DMS53 treated with DMSO at 0.1 percent for 48 hours (cell line): ENCODE results near the gene CREB3L2.
"Not testable (repeated sequence)": the region's sequence is repeated elsewhere in the genome, so short reads cannot be mapped to it uniquely, and the experiment has no call there.

Source experiments
- DNase-seq: peaks from one replicate; lab custom pipeline; 2025; ENCODE audit not compliant: unreplicated experiment; lab: John Stamatoyannopoulos, UW

The CREB3L2 gene

GRCh38 chr7:137908106-137908505 lies 93.8 kb downstream of the CREB3L2 start:
- no peak for DNase-seq

DNA sequence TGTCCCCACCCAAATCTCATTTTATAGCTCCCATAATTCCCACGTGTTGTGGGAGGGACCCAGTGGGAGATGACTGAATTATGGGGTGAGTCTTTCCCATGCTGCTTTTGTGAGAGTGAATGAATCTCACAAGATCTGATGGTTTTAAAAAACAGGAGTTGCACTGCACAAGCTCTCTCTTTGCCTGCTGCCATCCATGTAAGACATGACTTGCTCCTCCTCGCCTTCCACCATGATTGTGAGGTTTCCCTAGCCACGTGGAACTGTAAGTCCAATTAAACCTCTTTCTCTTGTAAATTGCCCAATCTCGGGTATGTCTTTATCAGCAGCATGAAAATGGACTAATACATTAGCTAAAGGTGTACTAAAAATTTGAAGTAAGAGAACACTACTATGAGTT lies 95.2 kb downstream of the CREB3L2 start:
- not testable (repeated sequence) for DNase-seq

DNA sequence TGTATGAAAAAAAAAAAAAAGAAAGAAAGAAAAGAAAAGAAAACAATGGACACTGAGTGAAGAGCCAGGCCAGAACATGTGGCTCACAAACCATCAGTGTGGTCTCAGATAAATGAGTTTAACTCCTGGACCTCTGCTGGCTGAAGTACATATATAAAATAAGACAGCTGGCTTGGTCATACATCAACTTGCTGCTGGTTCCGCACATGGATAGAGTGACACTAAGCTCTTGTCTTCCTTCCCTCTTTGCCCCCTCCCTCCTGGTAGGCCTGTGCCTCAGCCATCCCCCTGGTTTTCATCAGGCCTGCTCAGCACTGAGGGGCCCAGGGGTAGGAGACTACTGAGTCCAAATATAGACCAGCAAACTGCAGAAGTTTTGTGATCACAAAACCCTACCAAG lies 97.1 kb downstream of the CREB3L2 start:
- DNase-seq, result no peak

GRCh38 chr7:137903382-137904169 lies 98.3 kb downstream of the CREB3L2 start:
- peak; percentile 74 for DNase-seq

GRCh38 chr7:137900137-137900536 lies 101.7 kb downstream of the CREB3L2 start:
- no peak for DNase-seq

DNA sequence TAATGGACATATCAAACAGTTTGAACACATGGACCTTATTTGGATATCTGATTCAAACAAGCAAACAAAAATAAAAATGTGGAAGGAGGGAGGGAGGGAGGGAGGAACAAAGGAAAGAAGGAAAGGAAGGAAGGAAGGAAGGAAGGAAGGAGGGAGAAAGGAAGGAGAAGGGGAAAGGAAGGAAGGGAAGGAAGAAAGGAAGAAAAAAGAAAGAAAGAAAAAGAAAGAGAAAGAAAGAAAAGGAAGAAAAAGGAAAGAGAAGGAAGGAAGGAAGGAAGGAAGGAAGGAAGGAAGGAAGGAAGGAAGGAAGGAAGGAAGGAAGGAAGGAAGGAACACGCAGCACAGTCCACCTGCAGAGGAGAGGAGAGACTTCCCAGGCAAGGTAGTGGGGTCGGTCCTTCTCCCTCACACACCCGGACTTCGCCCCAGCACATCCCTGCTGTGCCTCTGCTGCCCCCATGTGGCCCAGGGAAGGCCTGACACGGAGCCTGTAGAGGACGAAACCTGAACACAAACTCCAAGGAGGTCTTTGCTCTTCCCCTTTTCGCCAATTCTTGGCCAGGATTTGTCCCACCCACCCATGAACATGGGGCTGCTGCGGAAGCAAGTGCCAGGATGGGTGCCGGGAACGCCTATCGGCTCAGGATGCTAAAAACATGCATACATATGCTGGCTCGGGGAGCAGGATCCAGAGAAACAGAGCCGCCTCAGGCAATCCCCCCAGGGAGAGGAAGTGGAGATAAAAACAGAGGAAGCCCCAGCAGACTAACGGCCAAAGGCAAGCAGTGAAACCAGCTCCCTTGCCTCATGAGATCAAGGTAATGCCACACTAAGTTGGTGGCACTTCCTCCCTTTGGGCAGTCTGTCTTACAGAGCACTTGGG lies 102.8 kb downstream of the CREB3L2 start:
- peak; percentile 67 for DNase-seq

DNA sequence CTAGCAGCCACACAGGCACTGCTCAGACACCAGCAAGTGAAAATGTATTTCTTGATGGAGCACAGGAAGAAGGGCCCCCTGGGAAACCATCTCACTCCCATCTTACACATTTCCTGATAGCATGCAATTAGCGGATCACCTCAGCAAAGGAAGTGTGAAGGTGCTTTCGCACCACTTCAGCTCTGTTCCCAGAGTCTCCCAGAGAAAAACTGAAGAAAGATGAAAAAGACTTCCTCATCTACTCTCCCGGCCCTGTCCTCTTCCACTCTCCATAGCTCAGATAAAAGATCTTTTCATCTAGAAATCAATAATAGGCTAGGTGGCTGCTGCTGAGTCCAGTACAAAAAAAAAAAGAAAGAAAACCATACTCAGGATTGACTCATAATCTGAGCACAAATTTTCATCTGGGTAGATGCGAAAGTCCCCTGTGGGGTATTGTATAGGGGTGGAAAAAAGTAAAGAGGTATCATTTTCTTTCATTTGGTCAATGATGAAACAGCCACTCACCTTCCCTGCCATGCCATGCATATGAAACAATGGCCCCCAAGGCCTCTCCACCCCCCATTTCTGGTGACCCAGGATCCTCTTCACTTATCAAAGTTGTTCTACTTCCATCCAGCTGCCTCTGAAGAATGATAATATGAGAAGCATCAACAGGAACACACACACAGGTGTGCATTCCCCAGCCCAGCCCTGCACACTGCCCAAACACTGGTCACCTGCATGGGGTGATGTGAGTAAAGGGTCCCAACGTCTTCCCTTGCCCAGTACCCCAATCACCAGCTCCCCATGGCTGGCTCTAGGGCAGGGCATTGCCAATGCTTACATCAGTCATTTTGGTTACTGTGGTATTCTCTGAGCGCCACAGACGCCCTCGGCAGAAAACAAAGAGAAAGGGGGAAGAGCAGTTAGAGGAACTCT lies 106.3 kb downstream of the CREB3L2 start:
- DNase-seq, result no peak

GRCh38 chr7:137893143-137893742 lies 108.6 kb downstream of the CREB3L2 start:
- DNase-seq, result no peak

DNA sequence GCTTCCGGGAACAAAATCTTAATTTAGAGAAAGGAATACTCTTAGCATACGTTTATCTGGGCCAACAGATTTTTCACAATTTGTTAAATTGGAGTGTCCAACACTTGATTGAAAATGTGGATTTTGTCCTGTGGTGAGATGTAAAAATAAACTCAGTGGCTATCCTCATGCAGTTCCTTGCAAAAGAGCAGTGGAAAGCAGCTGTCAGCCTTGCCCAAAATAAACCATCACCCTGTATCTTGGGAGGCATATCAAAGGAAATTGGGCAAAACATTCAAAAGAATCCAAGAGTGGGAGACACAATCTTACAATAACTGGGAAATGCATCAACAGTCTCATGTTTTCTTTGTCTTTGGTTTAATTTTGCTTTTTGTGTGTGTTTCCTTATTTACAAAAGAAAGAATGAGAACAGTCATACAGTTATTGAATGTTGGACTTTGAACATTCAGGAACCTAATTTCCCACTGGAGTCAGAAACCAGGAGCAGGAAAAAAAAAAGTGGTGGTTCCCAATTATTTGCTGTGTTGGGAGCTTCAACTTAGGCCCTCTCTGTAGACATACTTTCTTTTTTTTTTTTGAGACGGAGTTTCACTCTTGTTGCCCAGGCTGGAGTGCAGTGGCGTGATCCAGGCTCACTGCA lies 110.8 kb downstream of the CREB3L2 start:
- no peak for DNase-seq

GRCh38 chr7:137890449-137890921 lies 111.4 kb downstream of the CREB3L2 start:
- no peak for DNase-seq

GRCh38 chr7:137888241-137888640 lies 113.6 kb downstream of the CREB3L2 start:
- DNase-seq, result no peak

GRCh38 chr7:137886746-137887145 lies 115.1 kb downstream of the CREB3L2 start:
- no peak for DNase-seq

DNA sequence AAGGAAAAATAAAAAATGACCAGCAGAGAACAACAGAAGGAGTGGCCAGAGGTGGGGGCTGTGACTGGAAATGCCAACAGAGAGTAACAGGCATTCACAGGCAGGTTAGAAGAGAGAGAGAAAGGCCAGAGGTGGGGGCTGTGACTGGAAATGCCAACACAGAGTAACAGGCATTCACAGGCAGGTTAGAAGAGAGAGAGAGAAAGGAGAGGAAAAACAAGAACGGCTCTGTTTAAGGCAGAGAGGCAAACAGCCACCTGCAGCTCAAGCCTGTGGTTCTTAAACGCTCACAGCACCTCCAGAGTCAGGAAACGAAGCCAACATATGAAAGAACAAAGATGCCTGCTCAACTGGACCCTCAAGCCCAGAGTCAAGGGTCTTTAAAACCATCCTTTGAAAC lies 115.6 kb downstream of the CREB3L2 start:
- no peak for DNase-seq

DNA sequence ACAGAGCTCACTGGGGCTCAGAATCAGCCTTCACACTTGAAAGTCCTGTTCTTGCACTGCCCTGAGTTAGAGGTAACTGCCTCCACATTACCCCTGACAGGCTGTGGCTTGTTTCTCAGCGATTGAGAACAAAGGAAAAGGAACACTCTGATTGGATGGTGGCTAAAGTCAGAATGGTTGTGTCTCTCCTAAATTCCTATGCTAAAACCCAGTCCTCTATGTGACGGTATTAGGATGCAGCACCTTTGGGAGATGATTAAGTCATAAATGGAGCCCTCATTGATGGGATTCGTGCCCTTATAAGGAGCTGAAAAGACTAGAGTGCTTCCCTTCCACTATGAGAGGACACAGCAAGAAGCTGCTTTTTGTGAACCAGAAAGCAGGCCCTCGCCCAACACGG lies 116.2 kb downstream of the CREB3L2 start:
- DNase-seq, result no peak

DNA sequence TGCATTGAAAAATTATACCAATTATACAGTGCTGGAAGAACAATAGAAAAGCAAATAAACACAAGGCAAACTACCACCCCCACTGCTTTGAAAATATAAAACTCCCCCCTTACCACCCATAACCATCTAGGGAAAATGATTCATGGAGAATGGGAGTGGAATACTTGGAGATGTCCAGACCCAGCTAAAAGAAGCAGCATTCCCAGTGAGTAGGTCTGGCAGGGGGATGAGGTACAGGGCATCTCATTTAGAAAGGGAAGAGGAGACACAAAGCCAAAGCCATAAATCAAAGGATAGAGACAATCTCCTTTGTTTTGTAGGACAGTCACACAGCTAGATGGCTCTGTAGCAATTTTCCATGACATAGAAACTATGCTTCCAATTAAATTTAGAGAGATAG lies 119.1 kb downstream of the CREB3L2 start:
- no peak for DNase-seq

- peak; percentile 18 for DNase-seq
Observed at GRCh38 chr7:137882261-137882668, 119.6 kb downstream of the CREB3L2 start.

GRCh38 chr7:137881607-137882260 lies 120.2 kb downstream of the CREB3L2 start:
- no peak for DNase-seq

DNA sequence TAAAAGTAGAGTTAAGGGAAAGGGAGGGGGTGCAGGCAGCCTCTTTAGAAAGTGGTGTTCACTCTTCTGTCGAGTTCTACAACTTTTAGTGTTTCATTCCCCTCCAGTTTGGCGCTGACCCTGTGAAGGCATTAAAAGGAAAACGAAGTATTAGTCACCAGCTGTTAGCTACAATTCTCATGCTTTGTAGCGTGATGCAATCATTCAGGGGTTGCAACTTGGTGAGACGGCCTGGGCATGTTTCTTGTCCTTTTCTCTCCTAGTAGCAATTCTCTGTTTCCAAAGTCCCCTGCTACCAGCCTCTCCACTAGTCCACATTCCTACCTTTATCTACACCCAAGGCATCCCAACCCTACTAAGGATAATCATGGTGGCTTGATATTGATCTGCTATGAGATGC lies 121.5 kb downstream of the CREB3L2 start:
- no peak for DNase-seq

DNA sequence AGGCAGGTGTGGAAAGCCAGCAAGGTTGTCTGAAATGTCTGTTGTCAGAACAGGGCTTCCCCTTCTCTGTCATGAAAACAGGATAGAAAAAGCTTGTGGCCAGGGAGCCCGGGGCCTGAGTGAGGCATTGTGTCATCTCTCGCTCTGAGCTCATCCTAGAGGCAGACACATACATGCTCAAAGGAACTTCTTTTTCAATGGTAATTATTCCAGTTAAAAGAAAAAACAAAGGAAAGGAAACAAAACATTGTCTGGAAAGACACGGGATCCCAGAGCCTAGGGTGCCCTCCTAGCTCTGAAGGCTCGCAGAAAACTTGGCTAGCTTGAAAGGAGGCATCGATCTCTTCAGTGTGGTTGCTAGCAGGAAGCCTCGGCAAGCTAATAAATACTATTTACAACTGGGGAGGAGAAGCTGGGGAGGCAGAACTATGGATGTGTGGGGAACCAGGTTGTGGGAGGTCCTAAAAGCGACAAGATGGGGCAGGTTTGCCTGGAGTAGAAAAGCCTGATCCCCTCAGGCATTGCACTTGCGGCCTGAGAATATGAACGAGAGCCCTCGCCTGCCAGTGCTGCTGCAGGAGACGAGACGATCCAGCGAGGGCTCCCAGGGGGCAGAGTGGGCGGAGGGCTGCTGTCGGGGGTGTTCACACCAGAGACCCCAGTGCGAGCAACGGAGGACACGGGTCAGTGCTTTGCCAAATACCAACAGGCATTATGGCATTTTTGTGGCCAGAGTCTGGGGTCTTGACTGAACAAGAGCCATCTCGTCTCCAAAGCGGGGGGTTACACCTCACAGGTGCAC lies 122.3 kb downstream of the CREB3L2 start:
- DNase-seq, result no peak
